NCI-H82 (cell line): ENCODE measurements around the gene LEPROT.

Experiments
- DNase-seq: peaks from one replicate; lab custom pipeline; 2025; lab: John Stamatoyannopoulos, UW

The LEPROT gene

DNA sequence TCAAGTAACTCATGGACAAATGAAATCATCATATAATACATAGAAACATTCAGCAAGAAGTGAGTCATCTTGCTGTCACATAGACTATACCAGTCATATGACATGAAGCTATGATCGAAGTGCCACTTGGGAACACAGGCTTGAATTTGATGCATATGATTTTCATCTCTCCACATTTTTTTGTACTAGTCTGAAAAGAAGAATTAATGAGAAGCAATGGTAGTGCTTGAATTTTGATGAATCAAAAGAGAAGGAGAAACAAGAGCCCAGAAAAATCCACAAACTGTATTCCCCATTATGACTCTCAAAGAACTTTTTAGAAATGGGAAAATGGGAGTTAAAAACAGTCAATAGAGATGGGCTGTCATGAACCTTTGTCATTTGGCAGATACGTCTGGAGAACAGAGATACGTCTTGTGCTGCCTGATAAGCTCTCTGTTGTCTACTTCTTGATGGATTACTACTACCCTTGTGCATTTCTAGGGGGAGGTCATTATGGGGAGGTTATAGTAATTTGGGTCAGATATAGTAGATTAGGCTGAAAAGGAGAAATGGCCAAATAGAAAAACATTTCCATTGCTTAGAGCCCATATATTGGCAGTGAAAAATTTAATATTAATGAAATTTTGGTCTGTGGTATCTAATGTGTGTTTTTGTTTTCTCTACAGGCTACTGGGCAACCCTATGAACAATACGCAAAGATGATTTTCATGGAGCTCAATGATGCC, 8.0 kb upstream of the LEPROT start:
- DNase-seq = no peak

DNA sequence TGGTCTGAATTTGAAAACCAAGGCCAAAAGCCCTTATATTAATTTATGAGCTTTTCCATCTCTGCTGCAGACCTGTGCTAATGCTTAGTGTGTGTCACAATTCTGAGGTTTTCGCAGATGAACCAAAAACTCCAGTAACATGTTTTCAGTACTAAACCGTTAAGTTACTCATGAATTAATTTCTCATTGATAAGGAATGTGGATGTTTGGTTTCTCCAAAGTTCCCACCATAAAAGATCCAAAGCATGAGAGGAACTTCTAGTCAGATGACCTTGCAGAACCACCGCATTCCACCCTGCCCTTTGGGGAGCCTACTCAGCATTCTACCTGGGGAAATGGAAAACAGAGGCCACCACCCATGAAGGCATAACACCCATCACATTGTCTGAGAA, 7.5 kb upstream of the LEPROT start:
- no peak for DNase-seq

DNA sequence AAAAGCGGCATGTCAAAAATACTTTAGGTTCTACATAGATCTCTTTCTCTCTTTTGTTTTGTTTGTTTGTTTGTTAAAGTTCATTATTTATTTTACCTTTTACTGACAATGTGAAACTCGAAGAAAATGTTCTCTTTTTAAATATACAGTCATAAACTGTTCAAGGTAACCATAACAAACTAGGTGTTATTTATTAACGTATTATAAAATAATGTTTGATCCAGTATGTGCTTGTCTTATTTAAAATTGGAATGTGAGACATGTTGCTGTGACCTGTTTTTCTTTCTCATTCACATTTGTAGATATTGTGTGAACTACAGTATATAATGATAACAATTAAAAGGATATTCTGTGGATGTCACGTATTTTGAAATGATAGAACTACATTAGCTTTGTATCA, 5.9 kb upstream of the LEPROT start:
- DNase-seq = no peak

DNA sequence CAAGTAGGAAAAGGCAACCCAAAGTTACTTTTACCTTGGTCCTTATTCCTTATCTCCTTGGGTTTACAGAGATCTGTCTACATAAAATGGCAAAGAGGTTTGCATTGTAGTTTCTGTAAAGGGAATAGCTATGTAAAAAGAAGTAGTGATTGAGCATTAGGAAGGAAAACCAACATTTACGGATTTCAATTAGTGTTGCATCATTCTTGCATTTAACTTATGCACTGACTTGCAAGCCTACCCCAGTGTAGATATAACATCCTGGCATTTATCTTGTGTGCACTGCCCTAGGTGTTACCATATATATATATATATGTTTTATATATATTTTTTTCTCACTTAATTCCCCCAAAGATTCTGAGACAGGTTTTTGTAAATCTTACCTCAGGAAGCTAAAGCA, 3.7 kb upstream of the LEPROT start:
- no peak for DNase-seq

DNA sequence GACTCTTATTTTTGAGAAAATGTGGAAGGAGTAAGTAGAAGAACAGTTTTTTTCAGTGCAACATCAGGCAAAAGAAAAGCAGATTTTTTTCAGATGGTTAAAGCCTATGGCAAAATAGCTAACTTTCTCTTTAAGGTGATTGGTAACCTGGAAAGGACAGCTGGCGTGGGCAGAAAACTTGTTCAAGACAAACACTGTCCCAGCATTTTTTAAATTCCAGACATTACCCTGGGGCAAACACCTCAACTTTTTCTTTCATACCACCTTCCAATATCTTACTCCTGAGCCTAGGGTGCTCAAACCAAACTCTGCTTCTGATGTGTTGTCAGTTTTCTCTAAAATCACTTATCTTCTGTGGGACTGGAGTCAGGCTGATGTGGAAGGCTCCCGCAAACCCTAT, 2.7 kb upstream of the LEPROT start:
- DNase-seq = no peak

DNA sequence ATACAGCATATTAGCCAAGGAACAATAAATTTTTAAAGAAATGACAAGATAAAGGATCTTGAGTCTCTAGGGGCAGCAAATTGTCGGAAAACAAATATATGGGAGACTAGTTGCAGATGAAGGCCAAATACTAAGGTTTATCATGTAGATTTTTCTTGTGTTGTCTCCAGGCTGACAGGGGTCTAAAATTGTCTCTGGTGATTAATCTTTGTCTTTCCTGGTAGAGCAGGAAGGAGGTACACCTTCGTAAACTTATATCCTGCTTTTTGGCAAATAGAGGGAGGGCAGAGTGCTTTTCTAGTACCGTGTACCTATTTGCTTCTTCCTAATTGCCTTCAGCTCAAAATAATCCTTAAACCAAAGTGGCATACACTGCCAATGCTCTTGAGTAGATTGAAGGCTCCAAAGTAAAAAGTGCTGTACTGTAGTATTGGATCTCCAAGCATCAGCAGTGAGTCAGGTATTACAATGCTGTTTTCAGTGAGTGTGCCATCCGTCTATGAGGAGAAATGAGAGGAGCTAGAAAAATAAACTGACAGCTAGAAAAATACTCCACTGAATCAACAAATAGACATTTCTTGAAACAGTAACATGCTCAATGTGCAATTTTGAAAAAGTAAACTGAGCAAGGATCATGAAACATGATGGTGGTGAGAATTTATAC, 1.8 kb upstream of the LEPROT start:
- no peak for DNase-seq

DNA sequence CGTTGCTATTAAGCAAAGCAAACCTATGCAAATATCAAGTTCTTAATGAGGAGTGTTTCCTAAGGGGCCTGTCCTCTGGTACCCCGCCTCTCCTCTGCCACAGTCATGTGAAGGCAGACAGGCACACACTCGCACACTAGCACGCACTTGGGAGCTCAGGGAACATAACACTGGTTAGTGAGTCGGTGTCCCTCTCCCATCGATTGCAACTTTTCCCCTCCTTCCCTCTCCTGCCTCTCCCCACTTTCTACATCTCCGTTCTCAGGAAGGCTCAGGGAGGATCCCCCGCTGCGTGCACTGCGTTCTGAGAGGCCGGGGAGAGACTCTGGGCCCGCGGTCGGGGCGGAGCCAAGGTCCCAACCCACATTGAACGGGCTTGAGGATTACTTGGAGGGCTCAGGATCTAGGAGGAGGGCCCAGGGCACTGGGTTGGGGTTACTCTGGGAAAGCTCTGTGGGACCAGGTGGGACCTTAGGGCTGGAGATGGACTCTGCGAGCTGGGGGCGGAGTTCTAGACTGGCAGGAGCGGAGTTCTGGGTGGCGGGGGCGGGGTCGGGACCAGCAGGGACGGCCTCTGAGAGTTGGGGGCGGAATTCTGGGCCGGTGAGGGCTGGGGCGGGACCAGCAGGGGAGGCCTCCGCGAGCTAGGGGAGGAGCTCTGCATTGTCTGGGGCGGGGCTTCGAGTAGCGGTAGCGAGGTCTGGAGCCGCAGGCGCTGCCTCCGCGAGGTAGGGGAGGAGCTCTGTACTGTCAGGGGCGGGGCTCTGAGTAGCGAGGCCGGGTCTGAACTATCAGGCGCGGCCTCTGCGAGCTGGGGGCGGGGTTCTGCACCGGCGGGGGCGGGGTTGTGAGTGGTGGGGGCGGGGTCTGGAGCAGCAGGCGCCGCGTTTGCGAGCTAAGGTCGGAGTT, 533 bp upstream of the LEPROT start:
- DNase-seq = peak; percentile 99

DNA sequence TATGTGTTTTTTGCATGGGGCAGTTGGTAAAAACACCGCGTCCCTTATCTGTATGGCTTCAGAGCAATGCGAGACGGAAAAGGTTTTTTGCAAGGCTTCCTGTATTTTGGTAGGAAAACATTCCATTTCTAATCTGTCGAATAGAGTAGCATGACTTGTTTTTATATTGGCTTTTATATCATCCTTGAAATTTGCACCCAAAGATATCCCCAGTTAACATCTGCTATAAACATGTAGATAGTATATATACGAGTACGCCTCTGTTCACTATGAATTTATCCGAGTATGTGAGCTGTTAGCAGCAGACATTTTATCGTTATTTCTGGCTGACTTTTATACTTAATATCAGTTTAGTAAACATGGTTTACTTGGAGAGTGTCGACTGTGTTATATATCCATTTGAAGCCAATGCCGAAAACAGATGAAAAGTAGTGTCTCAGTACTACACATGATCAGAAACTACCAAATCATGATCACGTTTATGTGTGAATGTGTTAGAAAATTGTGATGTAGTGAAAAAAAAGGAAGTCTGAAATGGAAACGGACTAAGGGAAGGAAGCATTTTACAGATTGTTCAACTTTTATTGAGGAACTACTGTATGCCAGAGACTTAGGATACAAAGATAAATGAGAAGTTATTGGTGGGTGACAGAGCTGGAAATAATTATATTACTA, 1.0 kb downstream of the LEPROT start:
- no peak for DNase-seq

DNA sequence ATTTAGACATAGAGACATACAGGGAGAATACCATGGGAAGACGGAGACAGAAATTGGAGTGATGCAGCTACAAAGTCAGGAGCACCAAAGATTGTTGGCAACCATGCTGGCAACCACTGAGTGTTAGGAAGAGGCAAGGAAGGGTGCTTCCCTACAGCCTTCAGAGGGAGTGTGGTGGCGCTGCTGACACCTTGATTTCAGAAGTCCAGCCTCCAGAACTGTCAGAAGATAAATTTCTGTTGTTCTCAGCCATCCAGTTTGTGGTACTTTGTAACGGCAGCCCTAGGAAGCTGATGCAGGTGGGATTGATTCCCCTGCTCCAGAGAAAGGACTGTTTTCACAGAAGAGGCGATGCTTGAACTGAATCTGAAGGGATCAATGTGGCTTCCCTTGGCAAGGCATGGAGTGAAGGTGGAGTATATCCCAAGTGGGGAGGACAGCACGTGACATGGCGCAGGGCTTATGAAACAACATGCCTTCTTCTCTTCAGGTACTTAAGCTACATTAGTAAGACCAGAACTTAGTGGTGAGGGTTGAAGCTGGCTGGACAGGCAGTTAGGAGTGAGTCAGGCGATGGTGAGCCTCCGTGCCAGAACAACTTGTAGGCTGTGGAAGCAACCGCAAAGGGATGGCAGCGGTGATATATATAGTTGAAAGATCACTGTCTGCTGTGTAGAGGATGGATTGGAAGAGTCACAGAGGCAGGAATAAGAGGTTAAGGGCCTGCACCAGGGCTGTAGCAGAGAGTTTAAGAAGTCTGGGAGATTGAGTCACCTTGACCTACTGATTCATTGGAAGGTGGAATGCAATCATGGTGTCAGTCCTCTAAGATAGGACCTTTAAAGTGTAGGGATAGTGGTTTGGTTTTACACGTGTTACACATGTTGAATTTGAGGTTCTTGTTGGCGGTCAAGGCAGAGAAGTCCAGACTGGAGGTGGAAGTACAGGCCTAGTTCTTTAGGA, 2.1 kb downstream of the LEPROT start:
- peak; percentile 55 for DNase-seq

DNA sequence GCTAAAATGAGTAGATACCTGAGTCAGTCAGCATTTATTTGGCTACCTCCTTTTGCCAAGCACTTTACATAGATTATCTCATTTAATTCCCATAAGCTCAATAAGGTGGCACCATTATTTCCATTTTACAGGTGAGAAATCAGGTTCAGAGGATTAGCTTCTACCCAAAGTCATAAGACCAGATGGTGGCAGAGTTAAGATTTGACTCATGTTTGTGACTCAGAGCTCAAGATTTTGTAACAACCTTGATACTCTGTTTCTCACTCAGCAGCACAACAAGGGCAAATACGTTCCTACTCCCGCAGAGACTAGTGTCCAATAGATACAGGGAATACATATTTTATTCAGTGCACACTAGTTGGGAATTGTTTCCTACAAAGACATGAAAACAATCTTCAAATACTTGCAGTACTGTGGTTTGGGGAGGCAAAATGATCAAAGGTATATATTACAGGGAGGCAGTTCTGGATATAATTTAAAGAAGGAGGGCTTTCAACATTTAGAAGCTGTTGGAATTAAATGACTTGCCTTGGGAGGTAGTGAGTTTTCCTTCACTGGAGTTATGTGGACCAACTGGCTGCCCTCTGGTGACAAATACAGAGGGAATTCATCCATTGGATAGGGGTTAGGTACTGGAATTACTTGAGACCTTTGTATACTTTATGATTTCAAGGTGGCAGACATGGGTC, 3.6 kb downstream of the LEPROT start:
- DNase-seq = peak; percentile 55

DNA sequence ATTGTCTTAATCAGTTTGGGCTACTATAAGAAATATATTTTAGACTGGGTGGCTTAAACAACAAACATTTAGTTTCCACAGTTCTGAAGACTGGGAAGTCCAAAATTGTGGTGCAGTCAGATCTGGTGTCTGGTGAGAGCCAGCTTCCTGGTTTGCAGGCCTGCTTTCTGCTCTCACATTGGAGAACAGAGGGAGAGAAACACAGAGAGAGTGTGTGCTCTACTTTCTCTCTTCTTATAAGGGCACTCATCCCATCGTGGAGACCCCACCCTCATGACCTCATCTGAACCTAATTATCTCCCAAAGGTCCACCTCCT, 4.1 kb downstream of the LEPROT start:
- DNase-seq = no peak

DNA sequence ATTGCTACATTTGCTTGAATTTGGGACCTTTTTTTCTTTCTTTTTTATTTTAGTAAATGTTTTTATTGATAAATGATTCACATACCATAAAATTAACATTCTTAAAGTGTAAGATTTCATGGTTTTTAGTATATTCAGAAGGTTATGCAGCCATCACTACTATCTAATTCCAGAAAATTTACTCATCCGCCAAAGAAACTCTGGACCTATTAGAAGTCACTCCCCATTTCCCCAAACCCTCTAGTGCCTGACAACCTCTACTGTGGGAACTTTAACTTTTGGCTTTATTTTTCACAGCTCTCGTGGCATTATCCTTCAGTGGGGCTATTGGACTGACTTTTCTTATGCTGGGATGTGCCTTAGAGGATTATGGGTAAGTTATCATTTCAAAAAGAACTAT, 4.5 kb downstream of the LEPROT start:
- no peak for DNase-seq

DNA sequence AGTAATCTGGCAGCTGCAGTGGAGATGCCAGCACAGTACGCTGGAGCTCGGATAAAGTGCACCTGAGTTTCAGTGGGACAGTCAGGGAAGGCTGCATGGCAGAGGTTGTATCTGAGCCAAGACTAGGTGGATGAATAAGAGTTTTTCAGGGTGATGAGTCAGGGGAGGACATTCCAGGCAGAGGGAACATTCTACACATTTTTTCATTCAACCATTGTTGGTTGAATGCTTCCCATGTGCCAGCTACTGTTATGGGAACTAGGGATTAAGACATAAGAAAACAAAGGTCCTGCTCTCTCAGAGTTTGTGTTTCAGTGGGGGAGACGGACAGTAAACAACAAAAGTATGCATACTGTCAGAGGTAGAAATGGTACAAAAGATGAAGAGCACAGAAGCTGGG, 5.2 kb downstream of the LEPROT start:
- no peak for DNase-seq

DNA sequence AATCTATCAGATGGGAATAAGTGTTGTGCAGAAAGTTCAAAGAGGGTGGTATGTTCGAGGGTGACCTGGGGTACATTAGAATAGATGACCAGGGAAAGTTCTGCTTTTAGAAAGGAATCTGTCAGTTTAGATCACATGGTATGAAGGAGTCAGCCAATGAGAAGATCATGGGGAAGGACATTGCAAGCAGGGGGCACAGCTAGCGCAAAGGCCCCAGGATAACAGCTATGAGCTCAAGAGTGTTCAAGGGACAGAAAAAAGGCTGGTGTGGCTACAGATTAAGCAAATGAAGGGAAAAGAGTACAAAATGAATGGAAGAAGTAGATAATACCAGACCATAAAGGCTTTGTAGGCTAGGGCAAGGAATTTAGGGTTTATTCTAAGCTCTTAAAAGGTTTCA, 8.6 kb downstream of the LEPROT start:
- DNase-seq = no peak

DNA sequence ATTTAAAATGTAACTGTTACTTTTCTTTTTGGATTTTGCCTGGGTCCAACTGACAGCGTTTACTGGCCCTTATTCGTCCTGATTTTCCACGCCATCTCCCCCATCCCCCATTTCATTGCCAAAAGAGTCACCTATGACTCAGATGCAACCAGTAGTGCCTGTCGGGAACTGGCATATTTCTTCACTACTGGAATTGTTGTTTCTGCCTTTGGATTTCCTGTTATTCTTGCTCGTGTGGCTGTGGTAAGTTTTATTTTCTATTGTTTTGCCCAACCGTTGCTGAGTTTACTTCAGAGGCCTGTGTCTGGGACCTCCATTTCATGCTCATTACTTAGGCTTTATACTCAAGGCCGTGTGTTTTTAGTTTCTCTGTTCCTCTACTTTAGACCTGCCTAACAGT, 9.3 kb downstream of the LEPROT start:
- no peak for DNase-seq

DNA sequence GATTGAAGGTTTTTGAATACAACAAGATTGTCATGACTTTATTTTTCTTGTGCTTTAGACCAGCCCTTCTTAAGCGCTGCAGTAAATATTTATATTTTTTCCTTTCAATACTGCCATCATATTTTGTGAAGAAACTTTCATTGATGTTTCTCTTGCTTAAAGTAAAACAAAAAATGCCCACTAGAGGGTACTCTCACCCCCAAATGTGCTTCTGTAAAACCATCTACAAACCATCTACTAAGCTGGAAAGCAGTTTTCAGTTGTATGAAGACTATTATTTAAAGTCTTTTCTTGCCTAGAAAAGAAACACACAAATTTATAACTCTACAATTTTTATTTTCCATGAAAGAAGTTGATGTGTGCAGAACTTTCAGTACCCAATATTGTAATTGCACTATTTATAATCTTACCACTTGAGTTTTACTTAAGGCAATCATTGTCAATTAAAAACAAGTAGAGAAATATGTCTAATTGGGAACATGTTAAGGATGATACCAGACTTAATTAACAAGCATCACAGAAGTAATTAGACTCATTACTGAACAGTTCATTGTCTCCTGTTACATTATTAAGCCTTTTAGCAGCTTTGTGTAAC, 10.7 kb downstream of the LEPROT start:
- peak; percentile 63 for DNase-seq

DNA sequence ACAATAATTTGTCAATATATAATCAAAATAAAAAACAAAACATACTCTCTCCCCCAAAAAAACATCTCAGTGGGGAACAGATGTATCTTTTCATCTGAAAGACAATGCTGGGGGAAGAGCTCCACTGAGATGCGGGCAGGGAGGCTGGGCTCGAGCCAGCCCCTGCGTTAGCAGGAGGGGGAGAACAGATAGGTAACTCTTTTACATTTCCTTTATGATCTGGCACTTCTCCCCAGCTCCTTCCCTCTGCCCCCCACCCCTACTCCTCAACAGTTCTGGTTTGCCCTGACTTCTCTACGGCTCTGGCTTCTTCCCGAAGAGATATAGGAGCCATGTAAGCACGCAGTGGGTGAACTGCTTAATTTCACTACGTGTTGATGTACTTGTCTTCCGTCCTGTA, 12.4 kb downstream of the LEPROT start:
- DNase-seq = no peak

DNA sequence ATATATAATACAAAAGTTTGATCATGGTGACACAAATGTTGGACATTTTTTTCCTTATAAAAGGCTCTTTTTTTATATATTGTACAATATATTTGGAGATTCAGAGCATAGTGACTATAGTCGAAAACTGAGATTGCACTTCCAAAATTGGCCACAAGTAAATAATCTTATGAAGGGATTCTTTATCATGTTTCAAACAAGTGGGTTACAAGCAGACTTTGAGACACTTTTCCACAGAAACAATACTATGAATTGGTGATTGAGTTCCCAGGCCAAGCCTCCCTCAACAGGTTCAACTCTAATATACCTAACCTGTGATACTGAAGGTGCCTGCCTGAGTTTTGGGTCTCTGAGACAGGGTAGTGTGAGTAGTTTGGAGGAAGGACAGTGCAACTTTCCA, 13.8 kb downstream of the LEPROT start:
- no peak for DNase-seq

DNA sequence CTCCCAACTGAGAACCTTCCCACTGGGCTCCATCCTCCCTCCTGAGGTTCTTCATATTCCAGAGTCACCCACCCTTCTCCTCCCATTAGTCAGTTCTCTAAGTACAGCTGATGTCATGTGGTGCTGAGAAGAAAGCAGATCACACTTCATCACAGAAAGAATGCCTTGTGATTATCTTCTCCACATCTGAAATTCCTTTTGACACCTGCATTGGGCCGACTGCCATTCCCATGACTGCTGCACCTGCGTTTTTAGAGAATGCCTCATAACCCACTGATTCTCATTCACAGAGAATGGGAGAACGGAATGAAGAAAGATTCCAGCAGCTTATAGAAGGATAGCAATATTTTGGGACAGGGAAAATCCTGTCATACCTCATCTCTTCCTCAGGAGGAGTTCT, 14.3 kb downstream of the LEPROT start:
- DNase-seq = no peak

DNA sequence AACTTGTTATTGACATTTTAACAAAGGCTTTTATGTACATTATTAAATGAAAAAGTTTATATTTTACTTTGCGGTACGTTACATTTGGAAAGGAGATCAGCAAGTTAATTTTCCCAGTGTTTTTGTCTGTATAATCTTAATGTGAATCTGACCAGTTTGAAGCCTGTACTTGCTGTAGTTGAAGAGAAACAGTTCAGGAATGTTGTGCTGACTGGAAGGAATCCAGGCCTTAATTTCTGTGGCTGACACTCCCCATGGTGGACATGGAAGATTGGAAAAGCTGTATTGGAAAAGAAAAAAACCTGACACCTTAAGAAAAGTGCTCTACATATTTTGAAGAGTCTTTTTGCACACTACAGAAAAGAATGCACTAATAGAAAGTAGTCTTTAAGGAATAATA, 15.5 kb downstream of the LEPROT start:
- no peak for DNase-seq
